HG03103 (cell line): Measurements from ENCODE around the gene TUSC2.
"Not testable (repeated sequence)": the region's sequence is repeated elsewhere in the genome, so short reads cannot be mapped to it uniquely, and the experiment has no call there.

Source experiments
- ATAC-seq: cut with Tn5 transposase; IDR thresholded peaks from one replicate; pipeline ENCODE4 v1.9.1; 2021; ENCODE audit warnings: low read depth; ENCODE audit not compliant: unreplicated experiment

The TUSC2 gene

GRCh38 chr3:50297384-50297775 is 30.6 kb downstream of the TUSC2 start:
- ATAC-seq = no peak

GRCh38 chr3:50296721-50297383 is 31.2 kb downstream of the TUSC2 start:
- no peak for ATAC-seq

- ATAC-seq = no peak
These were observed 32.2 kb downstream of the TUSC2 start for GRCh38 chr3:50295553-50296431.

GRCh38 chr3:50294492-50295403 is 33.3 kb downstream of the TUSC2 start:
- ATAC-seq = no peak

GRCh38 chr3:50294089-50294488 is 33.9 kb downstream of the TUSC2 start:
- ATAC-seq = no peak

GRCh38 chr3:50293079-50293801 is 34.8 kb downstream of the TUSC2 start:
- ATAC-seq = no peak

- ATAC-seq = peak; percentile 92
These were observed 35.6 kb downstream of the TUSC2 start, which contains the start of gene IFRD2 for GRCh38 chr3:50292159-50293078. Gene IFRD2 (minus strand): TSS chr3:50292429. CDS start chr3:50292274, 155 bp downstream.

GRCh38 chr3:50290161-50290641 is 37.8 kb downstream of the TUSC2 start:
- no peak for ATAC-seq

GRCh38 chr3:50289130-50289529 is 38.9 kb downstream of the TUSC2 start:
- no peak for ATAC-seq

- ATAC-seq = no peak
These were observed 39.5 kb downstream of the TUSC2 start for GRCh38 chr3:50288387-50289007.

GRCh38 chr3:50287262-50287661 is 40.8 kb downstream of the TUSC2 start:
- ATAC-seq = no peak

- no peak for ATAC-seq
These were observed 41.4 kb downstream of the TUSC2 start for GRCh38 chr3:50286322-50287227.

- ATAC-seq = not testable (repeated sequence)
These were observed 43.9 kb downstream of the TUSC2 start for GRCh38 chr3:50284121-50284520.

- ATAC-seq = no peak
These were observed 48.6 kb downstream of the TUSC2 start for GRCh38 chr3:50279255-50280016.

- ATAC-seq = no peak
These were observed 49.2 kb downstream of the TUSC2 start, which contains the start of gene LSMEM2 for GRCh38 chr3:50278880-50279224. Gene LSMEM2 (plus strand): TSS chr3:50279087. CDS start chr3:50279114, 27 bp downstream.

GRCh38 chr3:50278123-50278879 is 49.7 kb downstream of the TUSC2 start:
- ATAC-seq = no peak
